A549 (cell line): Measurements from ENCODE around the gene BCL2L13. TPM values are rescaled to one million over a fixed set of nuclear protein-coding genes. Genes with fewer than 3 reads are reported as not detected.

Source experiments
- ATAC-seq, 2 experiments: fragments of 200-7000 bp in 1 of 2; fragments of >200 bp in 1 of 2; cut with Nextera tagmentation in 1 of 2; cut with Tn5 transposase in 1 of 2; 3 replicates each; pipeline versions ENCODE4 v1.8.0 to v1.9.1; 2018 to 2020; ENCODE audit warnings: mild to moderate bottlenecking in 1 of 2, moderate library complexity in 1 of 2
- CTCF ChIA-PET: fragments of 300-600 bp; sonication (Branson Sonifier 250); formaldehyde crosslinking; extraction: SDS; loops from one replicate; lab custom pipeline; 2021; ENCODE audit warnings: antibody characterized with exemption, inconsistent platforms; lab: Yijun Ruan, JAX
- POLR2A ChIA-PET: fragments of 350-600 bp; formaldehyde crosslinking; extraction: SDS; loops from one replicate; lab custom pipeline; 2021; ENCODE audit warnings: antibody characterized with exemption, inconsistent platforms; lab: Yijun Ruan, JAX
- DNase-seq, 2 experiments: peaks; one replicate each; pipeline versions ENCODE4 v3.0.0 to v3.0.0-alpha.2; 2011 to 2016; ENCODE audit warnings: low read depth in 1 of 2, low spot score in 1 of 2
- FAIRE-seq: peaks from 2 replicates; lab custom pipeline; 2011; peaks lifted over from hg19 to GRCh38; lab: Jason Lieb, UNC
- H3K27ac ChIP-seq, 2 experiments: fragments of >200 bp; sonication (Bioruptor Twin); formaldehyde crosslinking; 3 replicates each; pipeline ENCODE4 v1.5.1; 2016 to 2017
- H3K4me1 ChIP-seq: fragments of >200 bp; sonication (Bioruptor Twin); formaldehyde crosslinking; 3 replicates; pipeline ENCODE4 v1.6.1; 2016
- H3K4me2 ChIP-seq: fragments of >200 bp; sonication (Bioruptor Twin); formaldehyde crosslinking; 3 replicates; pipeline ENCODE4 v1.6.1; 2016
- H3K4me3 ChIP-seq: fragments of >200 bp; sonication (Bioruptor Twin); formaldehyde crosslinking; 3 replicates; pipeline ENCODE4 v1.5.1; 2016
- H3K9me3 ChIP-seq: fragments of >200 bp; sonication (Bioruptor Twin); formaldehyde crosslinking; 3 replicates; pipeline ENCODE4 v1.6.1; 2016
- CBX8 ChIP-seq: fragments of 200-600 bp; sonication (generic); IDR thresholded peaks from 2 replicates; pipeline ENCODE4 v1.6.1; 2016
- CHD4 ChIP-seq: fragments of 200-600 bp; sonication (generic); IDR thresholded peaks from 2 replicates; pipeline ENCODE4 v1.6.1; 2016; ENCODE audit warnings: antibody characterized with exemption, mild to moderate bottlenecking, borderline replicate concordance
- FOSB ChIP-seq: fragments of 250-450 bp; sonication (Bioruptor Pico); IDR thresholded peaks from 2 replicates; pipeline ENCODE4 v1.5.0; 2020; ENCODE audit warnings: mild to moderate bottlenecking, moderate library complexity
- GATA3 ChIP-seq: IDR thresholded peaks from 2 replicates; pipeline ENCODE4 v1.6.1; 2012; ENCODE audit warnings: borderline replicate concordance
- HOXB13 ChIP-seq: fragments of 250-450 bp; sonication (Bioruptor Pico); IDR thresholded peaks from 2 replicates; pipeline ENCODE4 v1.5.0; 2020; ENCODE audit warnings: low read depth, mild to moderate bottlenecking, moderate library complexity
- MAFK ChIP-seq: fragments of 450-650 bp; IDR thresholded peaks from 2 replicates; pipeline ENCODE4 v1.6.1; 2014; ENCODE audit not compliant: partially characterized antibody
- MYC ChIP-seq: IDR thresholded peaks from 2 replicates; pipeline ENCODE4 v1.6.1; 2012; ENCODE audit warnings: mild to moderate bottlenecking, inconsistent platforms, low read length, improper control_type of control experiment, borderline replicate concordance
- NPAS2 ChIP-seq: fragments of 250-450 bp; sonication (Bioruptor Pico); IDR thresholded peaks from 2 replicates; pipeline ENCODE4 v1.8.0; 2022; ENCODE audit warnings: mild to moderate bottlenecking, moderate library complexity, borderline replicate concordance
- RAD21 ChIP-seq, 2 experiments: fragments of >200 bp in 1 of 2; sonication (Bioruptor Twin) in 1 of 2; formaldehyde crosslinking in 1 of 2; IDR thresholded peaks in 1 of 2; conservative IDR thresholded peaks in 1 of 2; 2 replicates in 1 of 2; 3 replicates in 1 of 2; pipeline ENCODE4 v1.6.1; 2012 to 2018; ENCODE audit warnings: inconsistent platforms in 1 of 2
- RFX5 ChIP-seq: fragments of 450-650 bp; IDR thresholded peaks from 2 replicates; pipeline ENCODE4 v1.7.1; 2014; ENCODE audit warnings: antibody characterized with exemption, mild to moderate bottlenecking, moderate library complexity
- SMC3 ChIP-seq: fragments of >200 bp; sonication (Bioruptor Twin); formaldehyde crosslinking; IDR thresholded peaks from 3 replicates; pipeline ENCODE4 v1.6.1; 2018; ENCODE audit warnings: inconsistent platforms
- ZFP36 ChIP-seq: fragments of 450-650 bp; IDR thresholded peaks from 2 replicates; pipeline ENCODE4 v1.6.1; 2014; ENCODE audit warnings: borderline replicate concordance; ENCODE audit not compliant: partially characterized antibody
- WGBS: methylation state at CpG from one replicate; pipeline ENCODE4 v1.1.6; 2017; ENCODE audit errors: missing lambda C conversion rate; 5-methylcytosine and 5-hydroxymethylcytosine counted together
- polyA plus RNA-seq, 4 experiments: library from polyadenylated mRNA; depleted of rRNA in 3 of 4; stranded (reverse); fragments of >200 nt; fragmentation: RNase III in 1 of 4; extraction: RNeasy Plus Mini Kit Qiagen cat#74134 plus additional on column Dnase treatment in 1 of 4; gene quantifications; 2 replicates in 3 of 4; 3 replicates in 1 of 4; pipeline ENCODE4 v1.2.3, GENCODE V29; 2011 to 2017
- TF ChIP-seq, protein P1 (sequence below): IDR thresholded peaks from 2 replicates; pipeline ENCODE4 v1.6.1; 2012; ENCODE audit warnings: low read depth, borderline replicate concordance
- TF ChIP-seq, protein P2 (sequence below): fragments of 200-600 bp; sonication (generic); IDR thresholded peaks from 2 replicates; pipeline ENCODE4 v1.6.1; 2016; ENCODE audit warnings: antibody characterized with exemption, mild to moderate bottlenecking, moderate library complexity
- TF ChIP-seq, protein P3 (sequence below): fragments of 250-450 bp; sonication (Bioruptor Pico); IDR thresholded peaks from 2 replicates; pipeline ENCODE4 v1.5.0; 2021; ENCODE audit warnings: mild to moderate bottlenecking, moderate library complexity, borderline replicate concordance

BCL2L13 gene
- polyA plus RNA-seq, 2 of the 4 experiments (the other 2 are of a cell fraction): 36.9 to 44.9 TPM

DNA sequence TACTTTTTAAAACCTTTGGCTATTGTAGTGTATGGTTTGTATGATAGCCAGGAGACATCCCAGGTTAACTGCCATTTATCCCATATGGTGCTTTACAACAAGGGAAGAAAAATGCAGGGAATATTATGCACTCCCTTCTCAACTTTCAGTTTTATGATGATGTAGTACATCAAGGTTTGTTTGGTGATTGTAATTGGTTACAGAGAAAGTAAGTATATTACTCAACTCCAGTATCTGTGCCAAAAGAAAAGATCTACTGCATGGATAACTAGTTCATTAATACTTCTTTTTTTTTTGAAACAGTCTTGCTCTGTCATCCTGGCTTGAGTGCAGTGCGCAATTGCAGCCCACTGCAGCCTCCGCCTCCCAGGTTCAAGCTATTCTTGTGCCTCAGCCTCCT is 65.3 kb downstream of the BCL2L13 start:
- peaks cover 33% of the 10 kb centered on the region for H3K4me1 ChIP-seq
- no peak for ATAC-seq
- POLR2A ChIA-PET: no interaction called here
- FAIRE-seq: no peak
- no peak overlapping the region for H3K4me3 ChIP-seq
- 0 out of 6 replicates have a peak overlapping the region, but pooled peaks of 1 of the 2 experiments have one; percentile 14 for H3K27ac ChIP-seq
- no peak for DNase-seq
- no peaks in the 10 kb centered on the region for H3K9me3 ChIP-seq
- H3K4me2 ChIP-seq: no peak overlapping the region
- 97% methylated on average over 2 of the region's 2 CpGs for WGBS
- TF ChIP-seq RAD21 (conservative IDR thresholded peaks at IDR 0.05 in 1 of 2, IDR thresholded peaks at IDR 0.05 in 1 of 2): no peak
- no peak for TF ChIP-seq NPAS2 (CRISPR knock-in tag)
- TF ChIP-seq CBX8: no peak
- TF ChIP-seq RFX5: no peak
- CTCF ChIA-PET: interaction anchor here (0.8 kb wide), 1 partner anchor 11 kb away, joined by 3 read pairs; no protein-coding TSS in a partner anchor

DNA sequence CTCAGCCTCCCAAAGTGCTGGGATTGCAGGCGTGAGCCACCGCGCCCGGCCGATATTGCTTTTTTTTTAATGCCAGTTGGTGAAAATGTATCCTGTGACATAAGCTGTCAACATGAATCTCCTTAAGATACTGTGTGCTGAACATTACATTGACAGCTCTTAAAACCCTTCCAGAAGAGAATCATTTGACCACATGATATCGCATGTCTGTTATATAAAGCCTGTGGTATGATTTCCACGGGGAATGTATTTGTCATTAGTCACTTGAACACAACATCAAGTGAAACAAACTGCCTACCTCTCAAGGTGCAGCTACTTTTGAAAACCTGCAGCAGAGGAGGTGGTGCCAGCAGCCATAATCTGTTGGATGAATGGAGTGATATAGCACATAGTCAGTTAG is 67.0 kb downstream of the BCL2L13 start:
- Histone ChIP-seq H3K27ac (peak overlapping the region; percentile 83 to 87), H3K4me3 (no peak overlapping the region), H3K9me3 (no peaks in the 10 kb centered on the region), H3K4me1 (peaks cover 27% of the 10 kb centered on the region), H3K4me2 (no peak overlapping the region; the same call in 2 of the 3 replicates)
- ChIA-PET CTCF (interaction anchor here (1.2 to 1.4 kb wide), 2 partner anchors 34 to 147 kb away, joined by 3 to 7 read pairs; no protein-coding TSS in a partner anchor), POLR2A (no interaction called here)
- DNase-seq (no peak), FAIRE-seq (no peak), ATAC-seq (no peak)
- TF ChIP-seq SMC3 (no peak), MAFK (no peak), MYC (no peak), CHD4 (no peak), FOSB (no peak), GATA3 (no peak), HOXB13 (no peak), ZFP36 (no peak)
- TF ChIP-seq, protein P1, sequence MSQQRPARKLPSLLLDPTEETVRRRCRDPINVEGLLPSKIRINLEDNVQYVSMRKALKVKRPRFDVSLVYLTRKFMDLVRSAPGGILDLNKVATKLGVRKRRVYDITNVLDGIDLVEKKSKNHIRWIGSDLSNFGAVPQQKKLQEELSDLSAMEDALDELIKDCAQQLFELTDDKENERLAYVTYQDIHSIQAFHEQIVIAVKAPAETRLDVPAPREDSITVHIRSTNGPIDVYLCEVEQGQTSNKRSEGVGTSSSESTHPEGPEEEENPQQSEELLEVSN: no peak
- TF ChIP-seq, protein P2, sequence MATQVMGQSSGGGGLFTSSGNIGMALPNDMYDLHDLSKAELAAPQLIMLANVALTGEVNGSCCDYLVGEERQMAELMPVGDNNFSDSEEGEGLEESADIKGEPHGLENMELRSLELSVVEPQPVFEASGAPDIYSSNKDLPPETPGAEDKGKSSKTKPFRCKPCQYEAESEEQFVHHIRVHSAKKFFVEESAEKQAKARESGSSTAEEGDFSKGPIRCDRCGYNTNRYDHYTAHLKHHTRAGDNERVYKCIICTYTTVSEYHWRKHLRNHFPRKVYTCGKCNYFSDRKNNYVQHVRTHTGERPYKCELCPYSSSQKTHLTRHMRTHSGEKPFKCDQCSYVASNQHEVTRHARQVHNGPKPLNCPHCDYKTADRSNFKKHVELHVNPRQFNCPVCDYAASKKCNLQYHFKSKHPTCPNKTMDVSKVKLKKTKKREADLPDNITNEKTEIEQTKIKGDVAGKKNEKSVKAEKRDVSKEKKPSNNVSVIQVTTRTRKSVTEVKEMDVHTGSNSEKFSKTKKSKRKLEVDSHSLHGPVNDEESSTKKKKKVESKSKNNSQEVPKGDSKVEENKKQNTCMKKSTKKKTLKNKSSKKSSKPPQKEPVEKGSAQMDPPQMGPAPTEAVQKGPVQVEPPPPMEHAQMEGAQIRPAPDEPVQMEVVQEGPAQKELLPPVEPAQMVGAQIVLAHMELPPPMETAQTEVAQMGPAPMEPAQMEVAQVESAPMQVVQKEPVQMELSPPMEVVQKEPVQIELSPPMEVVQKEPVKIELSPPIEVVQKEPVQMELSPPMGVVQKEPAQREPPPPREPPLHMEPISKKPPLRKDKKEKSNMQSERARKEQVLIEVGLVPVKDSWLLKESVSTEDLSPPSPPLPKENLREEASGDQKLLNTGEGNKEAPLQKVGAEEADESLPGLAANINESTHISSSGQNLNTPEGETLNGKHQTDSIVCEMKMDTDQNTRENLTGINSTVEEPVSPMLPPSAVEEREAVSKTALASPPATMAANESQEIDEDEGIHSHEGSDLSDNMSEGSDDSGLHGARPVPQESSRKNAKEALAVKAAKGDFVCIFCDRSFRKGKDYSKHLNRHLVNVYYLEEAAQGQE: no peak
- TF ChIP-seq, protein P3, sequence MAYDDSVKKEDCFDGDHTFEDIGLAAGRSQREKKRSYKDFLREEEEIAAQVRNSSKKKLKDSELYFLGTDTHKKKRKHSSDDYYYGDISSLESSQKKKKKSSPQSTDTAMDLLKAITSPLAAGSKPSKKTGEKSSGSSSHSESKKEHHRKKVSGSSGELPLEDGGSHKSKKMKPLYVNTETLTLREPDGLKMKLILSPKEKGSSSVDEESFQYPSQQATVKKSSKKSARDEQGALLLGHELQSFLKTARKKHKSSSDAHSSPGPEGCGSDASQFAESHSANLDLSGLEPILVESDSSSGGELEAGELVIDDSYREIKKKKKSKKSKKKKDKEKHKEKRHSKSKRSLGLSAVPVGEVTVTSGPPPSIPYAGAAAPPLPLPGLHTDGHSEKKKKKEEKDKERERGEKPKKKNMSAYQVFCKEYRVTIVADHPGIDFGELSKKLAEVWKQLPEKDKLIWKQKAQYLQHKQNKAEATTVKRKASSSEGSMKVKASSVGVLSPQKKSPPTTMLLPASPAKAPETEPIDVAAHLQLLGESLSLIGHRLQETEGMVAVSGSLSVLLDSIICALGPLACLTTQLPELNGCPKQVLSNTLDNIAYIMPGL (CRISPR knock-in tag): no peak
- WGBS: 97% methylated on average over 7 of the region's 7 CpGs
